HG03039 (cell line): ENCODE data around the gene CD52.
A peak's percentile ranks its signal among the peaks of the same experiment; 100 is the strongest.

Source experiments
- ATAC-seq: cut with Tn5 transposase; IDR thresholded peaks from one replicate; pipeline ENCODE4 v1.9.1; 2021; ENCODE audit warnings: mild to moderate bottlenecking, moderate library complexity; ENCODE audit not compliant: unreplicated experiment

Gene CD52

GRCh38 chr1:26317612-26318337 is at the start of gene CD52:
Gene CD52, plus strand, starts transcription at chr1:26317958. Its CDS starts 60 bp downstream, at chr1:26318018.
- ATAC-seq: no peak

- no peak for ATAC-seq
Observed at GRCh38 chr1:26268290-26269197, 49.2 kb upstream of the CD52 start.

GRCh38 chr1:26269198-26269550 is 48.6 kb upstream of the CD52 start:
- ATAC-seq: no peak

GRCh38 chr1:26274801-26275425 is 42.8 kb upstream of the CD52 start:
- no peak for ATAC-seq

GRCh38 chr1:26275580-26276431 is 42.0 kb upstream of the CD52 start:
- ATAC-seq: no peak

- ATAC-seq: no peak
Observed at GRCh38 chr1:26276432-26276838, 41.3 kb upstream of the CD52 start.

- no peak for ATAC-seq
Observed at GRCh38 chr1:26277261-26277661, 40.5 kb upstream of the CD52 start.

- ATAC-seq: no peak
Observed at GRCh38 chr1:26277719-26278118, 40.0 kb upstream of the CD52 start.

- ATAC-seq: no peak
Observed at GRCh38 chr1:26278303-26278702, 39.5 kb upstream of the CD52 start.

- no peak for ATAC-seq
Observed at GRCh38 chr1:26278724-26279455, 38.9 kb upstream of the CD52 start.

- ATAC-seq: peak; percentile 57
Observed at GRCh38 chr1:26279456-26280332, 38.1 kb upstream of the CD52 start, which contains the start of gene SH3BGRL3. Gene SH3BGRL3, plus strand, starts transcription at chr1:26280086. Its CDS starts 70 bp downstream, at chr1:26280156.

- no peak for ATAC-seq
Observed at GRCh38 chr1:26280333-26281042, 37.3 kb upstream of the CD52 start.

- ATAC-seq: no peak
Observed at GRCh38 chr1:26281091-26281958, 36.4 kb upstream of the CD52 start.

GRCh38 chr1:26281971-26282370 is 35.8 kb upstream of the CD52 start:
- ATAC-seq: no peak

- ATAC-seq: no peak
Observed at GRCh38 chr1:26282401-26282918, 35.3 kb upstream of the CD52 start.

GRCh38 chr1:26283279-26283853 is 34.4 kb upstream of the CD52 start:
- no peak for ATAC-seq
